CD14-positive monocyte (primary cell): ENCODE data around the gene RETREG1. TPM values are rescaled to one million over a fixed set of nuclear protein-coding genes. Genes with fewer than 3 reads are reported as not detected.
"Not testable (repeated sequence)": the region's sequence is repeated elsewhere in the genome, so short reads cannot be mapped to it uniquely, and the experiment has no call there.

Experiments
- DNase-seq, 3 donors: peaks; one replicate each; pipeline ENCODE4 v3.0.0-alpha.2; 2011 to 2022
- H2AFZ ChIP-seq: 2 replicates; pipeline ENCODE4 v1.6.0; 2012; ENCODE audit warnings: mild to moderate bottlenecking, low read depth, low read length, inconsistent platforms; ENCODE audit not compliant: insufficient read depth, poor library complexity, severe bottlenecking
- H3K27ac ChIP-seq, 2 donors: 1 replicate in 1 of 2; 2 replicates in 1 of 2; pipeline ENCODE4 v1.5.1; 2012 to 2013; ENCODE audit warnings: low read length in 2 of 2, control low read depth in 1 of 2, inconsistent platforms in 1 of 2, low read depth in 1 of 2, mild to moderate bottlenecking in 1 of 2
- H3K27me3 ChIP-seq, 2 donors: one replicate each; pipeline versions ENCODE4 v1.6.0 to v1.6.1; 2011 to 2013; ENCODE audit warnings: low read length in 2 of 2; ENCODE audit not compliant: control insufficient read depth in 2 of 2, insufficient read depth in 2 of 2
- H3K36me3 ChIP-seq, 2 donors: replicated peaks in 1 of 2; 1 replicate in 1 of 2; 2 replicates in 1 of 2; pipeline versions ENCODE4 v1.5.1 to v1.6.1; 2012 to 2013; ENCODE audit warnings: low read length in 2 of 2, control low read depth in 1 of 2, inconsistent platforms in 1 of 2, mild to moderate bottlenecking in 1 of 2; ENCODE audit not compliant: insufficient read depth in 2 of 2, control insufficient read depth in 1 of 2
- H3K4me1 ChIP-seq, 2 donors: 1 replicate in 1 of 2; 2 replicates in 1 of 2; pipeline versions ENCODE4 v1.5.1 to v1.6.1; 2012 to 2013; ENCODE audit warnings: low read length in 2 of 2, control low read depth in 1 of 2, inconsistent platforms in 1 of 2, mild to moderate bottlenecking in 1 of 2, moderate library complexity in 1 of 2; ENCODE audit not compliant: insufficient read depth in 2 of 2, control insufficient read depth in 1 of 2
- H3K4me2 ChIP-seq: replicated peaks from 2 replicates; pipeline ENCODE3; 2012; ENCODE audit warnings: low read length, moderate library complexity, mild to moderate bottlenecking; ENCODE audit not compliant: poor library complexity, severe bottlenecking; ENCODE audit errors: extremely low read depth
- H3K4me3 ChIP-seq, 3 experiments: fragments of 200-600 bp in 1 of 3; sonication (generic) in 1 of 3; replicated peaks in 1 of 3; 1 replicate in 2 of 3; 2 replicates in 1 of 3; pipeline ENCODE4 v1.5.1; 2011 to 2013; ENCODE audit warnings: low read length in 3 of 3, mild to moderate bottlenecking in 3 of 3, control low read depth in 2 of 3, low read depth in 2 of 3, inconsistent platforms in 1 of 3, moderate library complexity in 1 of 3
- H3K79me2 ChIP-seq: 2 replicates; pipeline ENCODE4 v1.6.0; 2012; ENCODE audit warnings: mild to moderate bottlenecking, control low read depth, inconsistent platforms, low read length, moderate library complexity; ENCODE audit not compliant: insufficient read depth
- H3K9ac ChIP-seq: 2 replicates; pipeline ENCODE4 v1.6.0; 2017; ENCODE audit warnings: low read length, mild to moderate bottlenecking; ENCODE audit not compliant: insufficient read depth, poor library complexity, severe bottlenecking
- H3K9me3 ChIP-seq, 2 donors: replicated peaks in 1 of 2; 1 replicate in 1 of 2; 2 replicates in 1 of 2; pipeline versions ENCODE4 v1.5.1 to v1.6.1; 2012 to 2013; ENCODE audit warnings: low read length in 2 of 2, control low read depth in 1 of 2; ENCODE audit not compliant: control insufficient read depth in 1 of 2, insufficient read depth in 1 of 2
- H4K20me1 ChIP-seq: 2 replicates; pipeline ENCODE4 v1.6.0; 2012; ENCODE audit warnings: mild to moderate bottlenecking, low read length, control low read depth, moderate library complexity; ENCODE audit not compliant: insufficient read depth
- H3K27ac Mint-ChIP-seq, 7 donors: one replicate each; pipeline ENCODE4 v1.8.0; 2020; ENCODE audit warnings: mild to moderate bottlenecking in 7 of 7, mixed read lengths in 7 of 7, moderate library complexity in 6 of 7, inconsistent platforms in 2 of 7
- H3K27me3 Mint-ChIP-seq, 3 donors: one replicate each; pipeline ENCODE4 v1.8.0; 2021 to 2022; ENCODE audit warnings: low read depth in 3 of 3, mild to moderate bottlenecking in 3 of 3, mixed read lengths in 3 of 3, moderate library complexity in 3 of 3, inconsistent platforms in 1 of 3
- H3K36me3 Mint-ChIP-seq, 2 donors: one replicate each; pipeline ENCODE4 v1.8.0; 2020; ENCODE audit warnings: mixed read lengths in 2 of 2, inconsistent platforms in 1 of 2, mild to moderate bottlenecking in 1 of 2
- H3K4me1 Mint-ChIP-seq: one replicate; pipeline ENCODE4 v1.8.0; 2020; ENCODE audit warnings: mild to moderate bottlenecking, mixed read lengths
- H3K4me3 Mint-ChIP-seq, 2 donors: one replicate each; pipeline ENCODE4 v1.8.0; 2020; ENCODE audit warnings: mild to moderate bottlenecking in 2 of 2, mixed read lengths in 2 of 2, moderate library complexity in 1 of 2
- H3K9me3 Mint-ChIP-seq, 7 donors: one replicate each; pipeline ENCODE4 v1.8.0; 2020 to 2022; ENCODE audit warnings: mixed read lengths in 7 of 7, mild to moderate bottlenecking in 6 of 7, moderate library complexity in 6 of 7, inconsistent platforms in 2 of 7
- CTCF ChIP-seq: fragments of 200-600 bp; IDR thresholded peaks from one replicate; pipeline ENCODE4 v1.8.0; 2022; ENCODE audit warnings: antibody characterized with exemption, mild to moderate bottlenecking
- WGBS: methylation state at CpG from one replicate; pipeline ENCODE4 v1.1.5; 2013; ENCODE audit warnings: missing lambda C conversion rate; ENCODE audit not compliant: insufficient coverage; 5-methylcytosine and 5-hydroxymethylcytosine counted together
- intact Hi-C, 2 donors: fragments of 100-400 bp; cut with micrococcal nuclease; formaldehyde crosslinking; loops; one replicate each; pipeline versions ENCODE4 v1.15.0 to v1.15.1; 2023
- polyA plus RNA-seq, 3 donors: library from polyadenylated mRNA; depleted of rRNA in 1 of 3; unstranded in 2 of 3; stranded (reverse) in 1 of 3; fragments of 300-500 nt in 2 of 3; fragments of >200 nt in 1 of 3; fragmentation: Illumina TruSeq in 2 of 3; gene quantifications; 1 replicate in 2 of 3; 2 replicates in 1 of 3; pipeline ENCODE4 v1.2.3, GENCODE V29; 2012 to 2021

RETREG1 gene
- polyA plus RNA-seq, 3 donors = 3.5 to 6.4 (median 4.7) TPM

- Histone ChIP-seq H2AFZ (no peak overlapping the region), H3K4me2 (no peak overlapping the region), H3K36me3 (no peaks in the 10 kb centered on the region), H3K9ac (no peak overlapping the region), H3K9me3 (no peaks in the 10 kb centered on the region), H3K79me2 (no peaks in the 10 kb centered on the region), H3K27me3 (no peaks in the 10 kb centered on the region), H3K4me1 (no peaks in the 10 kb centered on the region), H3K27ac (no peak overlapping the region), H4K20me1 (no peaks in the 10 kb centered on the region), H3K4me3 (no peak overlapping the region)
- Mint-ChIP-seq H3K27ac (no peak overlapping the region), H3K36me3 (peaks cover 6 to 12% of the 10 kb centered on the region in 2 donors), H3K4me3 (no peak overlapping the region), H3K4me1 (no peaks in the 10 kb centered on the region), H3K9me3 (no peaks in the 10 kb centered on the region), H3K27me3 (peaks cover 0 to 4% (median 0%) of the 10 kb centered on the region in 3 donors)
- TF ChIP-seq CTCF = no peak
- intact Hi-C loops = no loop called here
- no peak for DNase-seq
Measured at GRCh38 chr5:16480144-16480543, 136.7 kb downstream of the RETREG1 start.

DNA sequence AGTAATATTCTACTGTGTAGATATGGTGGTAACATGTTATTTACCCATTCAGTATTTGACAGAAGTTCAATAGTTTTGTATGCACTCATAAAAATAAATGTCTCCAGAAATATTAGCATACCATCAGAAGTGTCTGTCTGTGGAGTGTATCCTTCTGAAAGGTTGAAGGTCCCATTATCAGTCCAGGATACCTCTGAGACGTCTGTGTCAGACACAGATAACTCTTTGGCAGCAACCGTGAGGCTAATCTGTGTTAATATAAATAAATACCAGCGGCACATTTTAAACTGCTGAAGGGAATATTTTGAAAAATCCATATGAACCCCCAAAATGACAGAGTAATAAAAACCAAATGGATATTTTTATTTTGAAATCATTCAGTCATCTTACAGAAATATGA is 139.3 kb downstream of the RETREG1 start:
- Histone ChIP-seq H3K4me3 (no peak overlapping the region), H3K9me3 (no peaks in the 10 kb centered on the region), H2AFZ (no peak overlapping the region), H3K79me2 (no peaks in the 10 kb centered on the region), H3K36me3 (peaks cover 0 to 6% of the 10 kb centered on the region in 2 donors), H3K4me1 (no peaks in the 10 kb centered on the region), H3K27me3 (no peaks in the 10 kb centered on the region), H3K4me2 (no peak overlapping the region), H3K27ac (no peak overlapping the region), H4K20me1 (no peaks in the 10 kb centered on the region), H3K9ac (no peak overlapping the region)
- intact Hi-C loops = no loop called here
- Mint-ChIP-seq H3K4me3 (no peak overlapping the region), H3K4me1 (peaks cover 2% of the 10 kb centered on the region), H3K27ac (no peak overlapping the region), H3K36me3 (peaks cover 11 to 18% of the 10 kb centered on the region in 2 donors), H3K27me3 (peaks cover 0 to 4% (median 0%) of the 10 kb centered on the region in 3 donors), H3K9me3 (no peaks in the 10 kb centered on the region)
- no CpG with 5 or more reads among the region's 3 CpGs for WGBS
- DNase-seq = no peak
- no peak for TF ChIP-seq CTCF

- H3K4me1 ChIP-seq, H3K4me3 ChIP-seq, H2AFZ ChIP-seq, H3K9me3 ChIP-seq, H3K27me3 Mint-ChIP-seq, H3K27me3 ChIP-seq, H3K4me1 Mint-ChIP-seq, H3K27ac ChIP-seq, H3K9ac ChIP-seq, intact Hi-C loops, H3K4me2 ChIP-seq, DNase-seq, H4K20me1 ChIP-seq, H3K9me3 Mint-ChIP-seq, H3K79me2 ChIP-seq, H3K36me3 ChIP-seq, H3K4me3 Mint-ChIP-seq: not testable (repeated sequence)
- no CpG with 5 or more reads among the region's 3 CpGs for WGBS
- H3K36me3 Mint-ChIP-seq = peaks cover 11 to 18% of the 10 kb centered on the region in 2 donors
- H3K27ac Mint-ChIP-seq = peak overlapping the region in 1 of 7 donors; percentile 25
Measured at GRCh38 chr5:16476417-16476816, 140.4 kb downstream of the RETREG1 start.
